ENCODE measurements around the gene HIBADH.
"Not testable (repeated sequence)": the region's sequence is repeated elsewhere in the genome, so short reads cannot be mapped to it uniquely, and the experiment has no call there.

The HIBADH gene

DNA sequence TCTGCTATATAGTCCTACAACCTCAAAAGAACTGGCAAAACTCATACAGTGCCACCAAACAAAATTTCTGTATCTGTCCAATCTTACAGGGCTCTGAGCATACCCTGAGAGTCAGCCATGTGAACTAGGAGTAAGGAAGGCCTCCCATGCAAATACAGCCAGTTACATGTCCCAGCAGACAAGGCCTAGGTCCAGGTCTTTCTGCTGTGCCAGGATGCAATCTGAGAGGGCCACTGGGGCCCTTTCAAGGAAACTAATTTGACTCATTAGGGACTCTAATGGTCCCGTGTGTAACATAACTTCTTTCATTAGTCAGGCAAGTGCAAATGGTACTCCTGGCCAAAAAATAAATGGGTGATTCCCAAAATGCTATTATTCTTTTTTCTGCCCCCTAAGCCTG is 17.9 kb upstream of the HIBADH start:
- no peak for DNase-seq (ENCODE audit: low read depth, low spot score)

DNA sequence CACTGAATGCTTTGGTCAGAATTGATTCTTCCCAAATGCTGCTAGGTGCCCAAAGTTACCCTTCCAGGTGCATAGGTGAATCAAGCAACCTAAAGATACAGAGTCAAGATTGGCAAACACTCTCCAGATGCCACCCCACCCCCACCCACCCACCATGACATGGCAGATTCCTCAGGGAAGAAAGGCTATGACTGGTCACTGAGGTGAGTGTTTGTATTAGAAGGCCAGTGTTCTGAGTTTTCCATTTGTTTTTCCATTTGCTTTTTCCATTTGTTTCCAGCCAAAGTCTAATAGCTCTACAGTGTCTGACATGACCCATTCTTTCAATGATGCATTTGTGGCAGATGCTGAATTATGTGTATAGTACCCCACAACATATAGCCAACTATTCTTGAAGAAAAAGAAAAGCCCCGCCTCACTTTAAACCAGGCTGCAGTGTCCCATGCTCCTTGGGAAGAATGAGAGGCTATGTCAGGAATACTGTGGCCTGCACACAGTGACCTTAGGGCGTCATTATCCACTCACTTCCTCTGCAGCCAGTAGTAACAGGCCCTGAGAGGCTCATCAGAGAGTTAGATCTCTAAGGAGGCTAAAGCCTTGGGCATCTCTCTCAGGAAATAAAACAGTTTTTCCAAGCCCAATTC is 16.1 kb upstream of the HIBADH start:
- DNase-seq (ENCODE audit: low read depth, low spot score) = no peak

DNA sequence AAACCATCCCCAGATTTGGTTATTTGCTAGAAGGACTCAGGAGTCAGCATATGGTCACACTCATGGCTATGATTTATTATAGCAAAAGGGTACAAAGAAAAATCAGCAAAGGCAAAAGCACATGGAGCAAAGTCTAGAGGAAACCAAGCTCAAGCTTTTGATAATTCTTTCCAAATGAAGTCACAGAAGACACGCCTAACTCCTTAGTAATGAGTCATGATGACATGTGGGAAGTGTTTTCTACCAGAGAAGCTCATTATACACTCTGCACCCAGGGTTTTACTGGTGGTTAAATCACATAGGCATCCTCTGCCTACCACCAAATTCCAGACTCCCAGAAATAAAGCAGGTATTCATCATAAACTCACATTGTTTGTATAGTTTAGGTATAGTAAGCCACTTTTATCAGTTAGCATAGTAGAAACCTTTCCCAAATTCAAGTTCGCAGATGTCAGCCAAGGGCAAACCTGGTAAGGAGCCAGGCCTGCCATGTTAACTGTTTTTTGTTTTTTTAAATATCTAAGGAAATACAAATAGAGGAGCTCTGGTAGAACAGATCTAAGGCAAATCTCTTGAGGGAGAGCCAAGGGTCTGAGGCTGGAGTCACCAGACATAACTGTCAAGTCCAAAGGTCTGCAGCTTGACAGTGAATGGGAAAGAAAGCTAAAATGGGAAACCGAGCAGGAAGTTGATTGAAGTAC is 15.4 kb upstream of the HIBADH start:
- no peak for DNase-seq (ENCODE audit: low read depth, low spot score)

DNA sequence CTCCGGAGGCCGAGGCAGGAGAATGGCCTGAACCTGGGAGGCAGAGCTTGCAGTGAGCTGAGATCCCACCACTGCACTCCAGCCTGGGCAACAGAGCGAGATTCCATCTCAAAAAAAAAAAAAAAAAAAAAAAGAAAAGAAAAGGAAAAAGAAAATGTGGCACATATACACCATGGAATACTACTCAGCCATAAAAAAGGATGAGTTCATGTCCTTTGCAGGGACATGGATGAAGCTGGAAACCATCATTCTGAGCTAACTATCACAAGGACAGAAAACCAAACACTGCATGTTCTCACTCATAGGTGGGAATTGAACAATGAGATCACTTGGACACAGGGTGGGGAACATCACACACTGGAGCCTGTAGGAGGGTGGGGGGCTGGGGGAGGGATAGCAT is 11.4 kb upstream of the HIBADH start:
- not testable (repeated sequence) for DNase-seq (ENCODE audit: low read depth, low spot score)

DNA sequence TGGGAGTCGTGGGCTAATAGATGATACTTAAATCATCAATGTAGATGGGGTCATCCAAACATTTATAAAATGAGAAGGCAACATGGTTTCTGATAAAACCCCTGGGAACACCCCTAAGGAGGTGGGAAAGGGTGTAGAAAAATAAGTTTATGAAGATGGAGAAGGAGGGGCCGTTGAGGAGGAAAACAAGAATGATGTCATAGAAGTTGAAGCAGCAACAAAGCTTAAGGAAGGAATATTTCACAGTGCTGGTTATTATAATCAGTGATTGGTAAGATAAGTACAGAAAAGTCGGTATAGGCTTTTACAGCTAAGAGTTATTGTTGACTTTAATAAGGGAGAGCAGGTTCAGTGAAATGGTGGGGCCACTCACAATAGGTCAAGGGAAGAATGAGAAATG is 9.0 kb upstream of the HIBADH start:
- no peak for DNase-seq (ENCODE audit: low read depth, low spot score)

DNA sequence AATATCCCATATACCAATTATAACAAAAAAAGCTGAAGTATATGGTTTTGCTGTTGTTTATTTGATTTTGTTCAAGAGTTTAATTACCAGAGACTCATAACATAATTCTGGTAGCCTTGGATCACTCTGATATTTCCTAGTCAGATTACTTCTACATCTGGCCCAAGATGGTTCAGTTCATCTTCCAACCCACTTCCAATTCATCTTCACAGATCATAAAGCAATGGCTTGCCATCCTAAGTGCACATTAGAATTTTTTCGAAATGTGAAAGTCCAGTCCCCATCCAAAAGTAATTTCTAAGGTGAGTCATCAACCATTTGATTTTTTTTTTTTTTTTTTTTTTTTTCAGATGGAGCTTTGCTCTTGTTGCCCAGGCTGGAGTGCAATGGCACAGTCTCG is 8.0 kb upstream of the HIBADH start:
- DNase-seq (ENCODE audit: low read depth, low spot score) = no peak

DNA sequence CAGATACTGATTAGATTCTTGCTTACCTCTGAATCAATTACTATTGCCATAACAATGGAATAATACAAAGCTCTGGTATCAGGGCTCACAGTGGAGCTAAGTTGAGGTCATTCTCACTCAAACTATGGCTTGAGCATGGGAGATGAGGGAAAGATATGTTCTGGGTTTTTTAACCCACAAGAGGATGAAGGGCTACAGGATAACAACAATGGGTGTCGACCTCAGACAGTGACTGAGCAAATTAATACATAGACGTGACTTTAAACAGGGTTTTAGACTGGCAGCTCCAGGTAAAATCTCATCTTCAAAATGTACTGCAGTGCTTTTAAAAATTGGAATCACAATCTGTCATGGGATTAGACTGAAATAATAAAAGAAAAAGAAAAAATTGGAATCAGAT is 7.5 kb upstream of the HIBADH start:
- no peak for DNase-seq (ENCODE audit: low read depth, low spot score)

DNA sequence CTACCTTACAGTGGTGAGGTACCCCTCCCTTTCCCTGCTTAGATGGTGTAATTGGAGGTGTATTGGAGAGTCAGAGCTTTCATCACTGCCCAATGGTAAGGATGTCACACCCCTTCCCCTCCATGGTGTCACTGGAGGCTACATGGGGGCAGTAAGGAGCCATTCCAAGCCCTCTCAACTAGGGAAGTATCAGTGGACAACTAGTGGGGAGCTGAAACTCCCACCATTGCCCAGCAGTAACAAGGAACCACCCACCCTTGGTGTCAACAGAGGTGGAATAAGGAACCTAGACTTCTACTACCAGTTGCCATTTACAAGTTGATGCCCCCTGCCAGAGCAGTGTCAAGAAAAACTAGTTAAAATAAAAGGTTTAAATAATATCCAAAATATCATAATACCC is 2.8 kb upstream of the HIBADH start:
- no peak for DNase-seq (ENCODE audit: low read depth, low spot score)

DNA sequence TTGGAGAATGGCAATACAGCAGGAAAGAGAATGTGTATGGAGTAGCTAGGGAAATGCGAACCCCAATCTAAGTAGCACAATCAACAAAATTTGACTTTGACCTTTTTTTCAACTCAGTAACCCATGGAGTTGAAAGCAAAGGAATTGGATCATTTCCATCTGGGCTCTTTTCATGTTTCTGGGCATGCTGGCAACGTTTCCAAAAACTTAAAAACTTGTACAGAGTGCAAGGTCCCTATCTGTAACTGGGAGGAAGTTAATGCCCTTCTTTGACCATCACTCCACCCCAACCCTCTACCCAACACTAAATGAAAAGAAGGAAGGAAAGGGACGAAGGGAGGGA is 1.3 kb upstream of the HIBADH start:
- DNase-seq (ENCODE audit: low read depth, low spot score) = no peak

DNA sequence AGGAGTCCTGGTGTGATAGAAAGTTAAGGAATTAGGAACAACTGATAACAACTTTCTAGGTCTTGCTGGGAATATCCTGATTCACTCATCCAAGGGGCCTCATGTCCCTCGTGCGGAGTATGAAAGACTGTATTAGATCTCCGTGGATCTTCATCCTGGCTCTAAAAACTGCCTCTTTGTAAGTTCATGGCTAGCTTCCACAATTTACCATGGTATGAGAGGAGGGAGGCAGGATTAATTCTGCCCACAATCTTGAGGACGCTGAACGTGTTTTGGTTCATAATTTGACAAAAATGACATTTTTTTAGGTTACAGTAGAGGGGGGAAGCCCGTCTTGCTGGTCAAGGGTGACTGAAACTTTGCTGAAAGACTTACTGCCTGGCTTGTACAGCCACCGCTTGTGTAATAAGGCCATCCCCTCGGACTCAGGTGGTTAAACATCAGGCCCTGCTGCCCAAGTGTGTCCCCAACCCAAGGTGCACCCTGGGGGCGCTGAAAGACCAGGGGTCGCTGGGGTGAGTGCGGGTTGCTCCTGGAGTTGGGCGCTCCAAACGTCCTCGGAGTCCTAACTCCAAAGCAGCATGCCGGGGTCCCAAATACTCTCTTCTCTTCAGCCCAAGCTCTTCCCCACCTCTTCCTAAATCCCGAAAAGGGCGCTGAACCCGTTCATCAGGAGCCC is 733 bp downstream of the HIBADH start:
- DNase-seq (ENCODE audit: low read depth, low spot score) = no peak

DNA sequence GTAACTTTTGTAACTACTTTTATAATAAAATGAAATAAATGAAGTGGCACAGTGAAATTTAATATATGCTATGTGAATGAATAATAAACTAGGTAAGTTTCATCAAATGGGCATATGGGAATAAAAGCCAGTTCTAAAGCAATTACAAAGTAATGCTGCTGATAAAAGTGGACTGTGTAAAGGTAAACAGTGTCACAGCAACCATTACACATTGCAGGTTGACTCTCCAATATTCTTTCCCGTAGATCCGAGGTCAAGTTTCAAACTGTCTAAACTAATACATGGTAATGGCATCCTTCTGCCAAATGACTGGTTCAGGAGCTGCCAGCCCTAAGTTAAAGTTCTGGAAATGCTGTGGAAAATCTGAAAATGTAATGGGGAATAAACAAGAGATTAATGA is 6.0 kb downstream of the HIBADH start:
- no peak for DNase-seq (ENCODE audit: low read depth, low spot score)

DNA sequence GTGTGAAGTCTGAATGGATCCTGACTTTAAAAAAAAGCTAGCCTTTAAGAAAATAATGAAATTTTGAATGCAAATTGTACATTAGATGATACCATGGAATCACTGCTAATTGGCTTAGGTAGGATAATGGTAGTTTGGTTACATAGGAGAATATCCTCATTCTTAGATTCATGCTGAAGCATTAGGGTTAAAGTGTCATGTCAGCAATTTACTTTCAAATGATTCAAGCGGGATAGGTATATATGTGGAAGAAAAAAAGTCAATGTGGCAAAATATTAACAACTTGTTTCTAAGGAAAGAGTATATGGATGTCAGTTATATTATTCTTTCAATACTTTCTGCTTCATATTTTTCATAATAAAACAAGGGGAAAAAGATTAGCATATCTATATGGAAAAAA is 7.5 kb downstream of the HIBADH start:
- DNase-seq (ENCODE audit: low read depth, low spot score) = no peak

DNA sequence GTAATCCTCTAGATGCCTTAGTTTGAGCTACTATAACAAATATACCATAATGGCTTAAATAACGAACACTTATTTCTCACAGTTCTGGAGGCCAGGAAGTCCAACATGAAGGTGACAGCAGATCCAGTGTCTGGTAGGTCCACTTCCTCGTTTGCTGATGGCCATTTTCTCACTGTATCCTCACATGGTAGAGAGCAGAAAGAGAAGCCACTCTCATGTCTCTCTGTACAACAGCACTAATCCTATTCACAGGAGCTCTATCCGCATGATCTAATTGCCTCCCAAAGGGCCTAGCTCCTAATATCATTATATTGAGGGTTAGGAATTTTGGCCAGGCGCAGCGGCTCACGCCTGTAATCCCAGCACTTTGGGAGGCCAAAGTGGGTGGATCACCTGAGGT is 10.2 kb downstream of the HIBADH start:
- DNase-seq (ENCODE audit: low read depth, low spot score) = no peak

DNA sequence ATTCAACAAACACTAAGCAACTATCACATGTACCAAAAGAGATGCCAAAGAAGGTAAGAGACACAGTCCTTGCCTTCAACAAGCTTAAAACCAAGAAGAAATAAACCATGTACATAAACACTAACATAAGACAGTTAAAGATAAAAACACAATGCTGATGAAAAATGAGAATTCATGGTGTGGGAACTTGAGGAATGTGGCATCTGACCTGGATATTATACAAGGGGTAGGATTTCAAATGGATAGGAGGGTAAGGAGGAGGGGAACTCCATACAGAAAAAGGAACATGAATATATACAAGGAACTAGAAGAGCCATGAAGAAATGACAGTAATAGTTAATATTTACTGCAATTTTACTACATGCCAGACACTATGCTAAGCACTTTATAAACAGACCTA is 11.0 kb downstream of the HIBADH start:
- no peak for DNase-seq (ENCODE audit: low read depth, low spot score)

DNA sequence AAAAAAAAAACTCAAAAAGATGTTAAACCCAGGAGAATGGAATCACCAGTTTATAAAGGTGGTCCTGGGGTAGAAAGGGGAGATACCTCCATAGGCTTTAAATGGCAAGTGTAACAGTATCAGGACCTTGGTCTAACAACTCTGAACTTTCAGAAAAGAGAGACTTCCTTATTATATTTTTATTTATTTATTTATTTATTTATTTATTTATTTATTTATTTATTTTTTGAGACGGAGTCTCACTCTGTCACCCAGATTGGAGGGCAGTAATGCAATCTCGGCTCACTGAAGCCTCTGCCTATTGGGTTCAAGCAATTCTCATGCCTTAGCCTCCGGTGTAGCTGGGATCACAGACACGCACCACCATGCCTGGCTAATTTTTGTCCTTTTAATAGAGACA is 12.4 kb downstream of the HIBADH start:
- DNase-seq (ENCODE audit: low read depth, low spot score) = no peak

DNA sequence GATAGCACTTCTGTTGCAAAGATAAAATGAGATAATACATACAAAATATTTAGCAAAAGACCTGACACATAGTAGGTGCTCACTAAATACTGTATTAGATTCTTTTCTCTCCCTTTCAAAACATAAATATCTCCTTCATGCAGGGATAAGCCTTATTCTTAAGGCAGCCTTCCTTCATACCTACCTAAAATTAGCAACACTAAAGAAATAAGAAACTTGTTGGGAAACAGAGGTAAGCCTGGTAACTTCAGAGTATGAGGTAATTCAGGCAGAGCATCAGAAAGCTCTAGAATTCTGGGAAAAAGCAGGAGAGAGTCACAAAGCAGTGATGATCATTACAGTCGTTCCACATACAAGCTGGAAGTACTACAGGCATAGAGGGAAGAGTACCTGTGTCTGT is 15.2 kb downstream of the HIBADH start:
- DNase-seq (ENCODE audit: low read depth, low spot score) = no peak

DNA sequence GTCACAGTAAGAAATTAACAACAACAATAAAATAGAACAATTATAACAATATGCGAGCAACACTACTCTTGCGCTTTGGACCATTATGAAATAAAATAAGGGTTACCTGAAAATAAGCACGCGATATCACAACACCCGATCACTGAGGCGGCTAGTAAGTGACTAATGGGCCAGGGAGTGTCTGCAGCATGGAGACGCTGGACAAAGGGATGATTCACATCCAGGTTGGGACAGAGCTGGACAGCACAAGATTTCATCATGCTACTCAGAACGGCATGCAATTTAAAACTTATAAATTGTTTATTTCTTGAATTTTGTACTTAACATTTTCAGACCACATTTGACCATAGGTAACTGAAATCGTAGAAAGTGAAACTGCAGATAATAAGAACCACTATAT is 15.6 kb downstream of the HIBADH start:
- no peak for DNase-seq (ENCODE audit: low read depth, low spot score)

DNA sequence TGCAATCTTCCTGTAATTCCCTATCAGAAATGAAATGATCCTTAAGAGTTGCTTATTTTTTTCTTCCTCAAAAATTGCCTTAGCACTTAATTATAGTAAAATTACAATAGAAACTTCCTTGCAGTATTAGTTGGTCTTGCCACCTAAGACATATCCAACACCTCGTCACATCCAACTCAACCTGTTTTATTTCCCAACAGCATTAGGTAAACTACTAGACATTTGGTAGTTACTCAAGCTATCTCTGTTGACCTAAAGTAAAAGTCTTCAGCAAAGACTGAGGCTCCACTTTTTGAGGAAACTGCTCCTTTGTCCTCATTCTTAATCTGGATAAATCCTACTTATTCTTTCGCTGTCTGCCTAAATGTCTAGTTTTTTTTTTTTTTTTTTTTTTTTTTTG is 20.4 kb downstream of the HIBADH start:
- no peak for DNase-seq (ENCODE audit: low read depth, low spot score)

DNA sequence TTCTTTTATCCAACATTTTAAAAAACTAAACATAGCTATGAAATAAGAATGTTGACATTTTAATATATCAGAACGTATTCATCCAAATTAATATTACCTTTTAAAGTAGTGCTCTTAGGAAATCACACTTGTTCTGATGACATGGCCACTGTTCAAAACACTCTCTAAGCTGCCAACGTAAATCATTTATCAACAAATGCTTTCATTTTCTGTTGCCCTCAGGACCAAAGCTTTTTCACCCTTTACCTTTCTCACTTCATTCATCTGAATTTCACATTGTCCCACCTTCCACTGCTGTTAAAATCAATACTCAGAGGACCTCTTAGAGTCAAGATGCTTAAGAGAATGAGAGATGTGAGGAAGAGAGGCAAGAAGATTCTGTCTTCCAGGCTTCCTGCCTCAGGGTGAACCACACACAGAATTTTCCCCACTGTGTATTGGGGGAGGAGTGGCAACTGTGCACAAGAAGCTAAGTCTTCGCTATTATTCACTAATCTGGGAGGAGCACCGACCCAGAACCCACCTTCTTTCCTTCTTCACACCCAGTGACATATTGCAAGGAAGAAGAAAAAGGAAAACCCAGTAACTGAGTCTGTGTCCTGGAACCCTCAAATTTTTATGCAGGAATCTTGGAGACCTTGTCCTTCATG is 21.0 kb downstream of the HIBADH start:
- no peak for DNase-seq (ENCODE audit: low read depth, low spot score)

DNA sequence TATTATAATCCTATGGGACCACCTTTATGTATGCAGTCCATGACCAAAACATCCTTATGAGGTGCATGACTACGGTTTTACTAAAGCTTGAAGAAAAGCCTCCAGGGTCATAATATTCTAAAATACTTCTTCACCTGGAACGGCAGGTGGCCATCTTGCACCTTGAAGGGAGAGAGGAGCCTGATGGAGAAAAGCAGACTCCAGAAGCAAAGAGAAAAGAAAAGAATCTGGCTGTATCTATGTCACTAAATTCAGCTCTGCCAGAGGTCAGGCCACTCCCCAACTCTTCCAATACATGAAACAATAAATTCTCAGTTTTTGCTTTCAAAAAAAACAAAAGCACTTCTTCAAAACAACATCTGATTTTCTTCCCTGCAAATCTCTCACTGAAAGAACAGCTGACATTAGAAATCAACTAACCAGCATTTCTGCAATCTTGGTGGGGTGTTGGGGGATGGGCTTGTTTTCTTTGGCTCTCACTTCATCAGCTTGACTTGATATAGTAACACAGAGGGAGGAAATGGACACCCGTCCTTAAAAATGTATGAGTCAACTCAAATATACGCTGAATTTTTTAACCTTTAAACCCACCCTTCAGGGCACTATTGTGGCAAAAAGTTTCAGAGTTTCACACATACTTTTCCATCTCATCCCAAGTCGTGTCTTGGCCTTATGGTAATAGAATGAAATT is 21.7 kb downstream of the HIBADH start:
- DNase-seq (ENCODE audit: low read depth, low spot score) = no peak

DNA sequence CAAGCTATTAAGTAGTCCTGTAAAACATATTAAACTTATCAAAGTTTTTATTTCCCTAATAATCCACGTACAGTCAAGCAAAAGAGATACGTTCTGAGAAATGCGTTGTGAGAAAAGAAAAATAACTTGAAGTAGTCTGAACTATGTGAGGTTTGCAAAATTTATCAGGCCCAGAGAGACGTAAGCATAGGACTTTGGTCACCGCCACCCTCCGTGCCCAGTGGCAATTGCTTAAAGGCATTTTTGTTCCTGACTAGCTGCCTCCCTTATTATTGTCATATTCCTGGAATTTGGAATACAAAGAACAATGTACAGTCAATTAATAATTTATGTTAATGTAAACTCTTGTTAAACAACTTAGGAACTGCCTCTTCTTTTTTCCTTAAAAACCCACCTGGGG is 22.8 kb downstream of the HIBADH start:
- no peak for DNase-seq (ENCODE audit: low read depth, low spot score)

DNA sequence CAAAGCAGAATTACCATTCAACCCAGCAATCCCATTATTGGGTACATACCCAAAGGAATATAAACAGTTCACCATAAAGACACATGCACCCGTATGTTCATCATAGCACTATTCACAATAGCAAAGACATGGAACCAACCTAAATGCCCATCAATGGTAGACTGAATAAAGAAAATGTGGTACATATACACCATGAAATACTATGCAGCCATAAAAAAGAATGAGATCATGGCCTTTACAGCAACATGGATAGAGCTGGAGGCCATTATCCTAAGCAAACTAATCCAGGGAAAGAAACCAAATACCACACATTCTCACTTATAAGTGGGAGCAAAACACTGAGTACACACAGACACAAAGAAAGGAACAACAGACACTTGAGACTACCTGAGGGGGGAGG is 23.6 kb downstream of the HIBADH start:
- DNase-seq (ENCODE audit: low read depth, low spot score) = not testable (repeated sequence)
